ENCODE results near the gene GMEB2. TPM values are rescaled to one million over a fixed set of nuclear protein-coding genes. Genes with fewer than 3 reads are reported as not detected.
A peak's percentile ranks its signal among the peaks of the same experiment; 100 is the strongest.

GMEB2 gene
- total RNA-seq, 1 donor = 27.1 TPM

GRCh38 chr20:63570281-63571086 lies 56.4 kb downstream of the GMEB2 start:
- no peaks in the 10 kb centered on the region for H3K27me3 ChIP-seq (ENCODE audit: insufficient read depth, low read length)

GRCh38 chr20:63568986-63569949 lies 57.6 kb downstream of the GMEB2 start:
- H3K4me3 ChIP-seq (ENCODE audit: low read length) = no peak overlapping the region
- H3K4me1 ChIP-seq (ENCODE audit: insufficient read depth, low read length) = peaks cover 50% of the 10 kb centered on the region
- H3K9me3 ChIP-seq (ENCODE audit: low read depth, low read length) = no peaks in the 10 kb centered on the region
- no peaks in the 10 kb centered on the region for H3K27me3 ChIP-seq (ENCODE audit: insufficient read depth, low read length)

More at GRCh38 chr20:63570281-63571086, 56.4 kb downstream of the GMEB2 start:
- Histone ChIP-seq H3K4me3 (ENCODE audit: low read length) (no peak overlapping the region), H3K9me3 (ENCODE audit: low read depth, low read length) (no peaks in the 10 kb centered on the region), H3K4me1 (ENCODE audit: insufficient read depth, low read length) (peaks cover 55% of the 10 kb centered on the region)

GRCh38 chr20:63568170-63568981 lies 58.5 kb downstream of the GMEB2 start:
- H3K9me3 ChIP-seq (ENCODE audit: low read depth, low read length) = no peaks in the 10 kb centered on the region
- no peaks in the 10 kb centered on the region for H3K27me3 ChIP-seq (ENCODE audit: insufficient read depth, low read length)
- H3K4me1 ChIP-seq (ENCODE audit: insufficient read depth, low read length) = peaks cover 46% of the 10 kb centered on the region
- H3K4me3 ChIP-seq (ENCODE audit: low read length) = peak overlapping the region; percentile 22

- Histone ChIP-seq H3K9me3 (ENCODE audit: low read depth, low read length) (no peaks in the 10 kb centered on the region), H3K27me3 (ENCODE audit: insufficient read depth, low read length) (no peaks in the 10 kb centered on the region), H3K4me1 (ENCODE audit: insufficient read depth, low read length) (peaks cover 38% of the 10 kb centered on the region), H3K4me3 (ENCODE audit: low read length) (peak overlapping the region; percentile 25)
These were observed 59.3 kb downstream of the GMEB2 start for GRCh38 chr20:63567386-63568169.

GRCh38 chr20:63567136-63567385 lies 59.8 kb downstream of the GMEB2 start:
- Histone ChIP-seq H3K27me3 (ENCODE audit: insufficient read depth, low read length) (no peaks in the 10 kb centered on the region), H3K4me1 (ENCODE audit: insufficient read depth, low read length) (peaks cover 34% of the 10 kb centered on the region), H3K9me3 (ENCODE audit: low read depth, low read length) (no peaks in the 10 kb centered on the region), H3K4me3 (ENCODE audit: low read length) (no peak overlapping the region)

GRCh38 chr20:63566395-63567135 lies 60.3 kb downstream of the GMEB2 start:
- Histone ChIP-seq H3K9me3 (ENCODE audit: low read depth, low read length) (no peaks in the 10 kb centered on the region), H3K4me3 (ENCODE audit: low read length) (no peak overlapping the region), H3K4me1 (ENCODE audit: insufficient read depth, low read length) (peaks cover 34% of the 10 kb centered on the region), H3K27me3 (ENCODE audit: insufficient read depth, low read length) (no peaks in the 10 kb centered on the region)

- Histone ChIP-seq H3K4me3 (ENCODE audit: low read length) (no peak overlapping the region), H3K4me1 (ENCODE audit: insufficient read depth, low read length) (peaks cover 34% of the 10 kb centered on the region), H3K9me3 (ENCODE audit: low read depth, low read length) (no peaks in the 10 kb centered on the region), H3K27me3 (ENCODE audit: insufficient read depth, low read length) (no peaks in the 10 kb centered on the region)
These were observed 61.1 kb downstream of the GMEB2 start for GRCh38 chr20:63565699-63566335.

- no peak overlapping the region for H3K4me3 ChIP-seq (ENCODE audit: low read length)
- no peaks in the 10 kb centered on the region for H3K27me3 ChIP-seq (ENCODE audit: insufficient read depth, low read length)
- no peaks in the 10 kb centered on the region for H3K9me3 ChIP-seq (ENCODE audit: low read depth, low read length)
- peaks cover 34% of the 10 kb centered on the region for H3K4me1 ChIP-seq (ENCODE audit: insufficient read depth, low read length)
These were observed 61.7 kb downstream of the GMEB2 start for GRCh38 chr20:63565021-63565698.

- H3K27me3 ChIP-seq (ENCODE audit: insufficient read depth, low read length) = no peaks in the 10 kb centered on the region
- H3K9me3 ChIP-seq (ENCODE audit: low read depth, low read length) = no peaks in the 10 kb centered on the region
- peaks cover 28% of the 10 kb centered on the region for H3K4me1 ChIP-seq (ENCODE audit: insufficient read depth, low read length)
These were observed 62.7 kb downstream of the GMEB2 start for GRCh38 chr20:63564036-63564810.

GRCh38 chr20:63563225-63563935 lies 63.5 kb downstream of the GMEB2 start:
- Histone ChIP-seq H3K4me3 (ENCODE audit: low read length) (no peak overlapping the region), H3K4me1 (ENCODE audit: insufficient read depth, low read length) (peaks cover 19% of the 10 kb centered on the region), H3K27me3 (ENCODE audit: insufficient read depth, low read length) (no peaks in the 10 kb centered on the region), H3K9me3 (ENCODE audit: low read depth, low read length) (no peaks in the 10 kb centered on the region)

More at GRCh38 chr20:63564036-63564810, 62.7 kb downstream of the GMEB2 start:
- no peak overlapping the region for H3K4me3 ChIP-seq (ENCODE audit: low read length)

GRCh38 chr20:63562461-63563224 lies 64.3 kb downstream of the GMEB2 start:
- Histone ChIP-seq H3K4me1 (ENCODE audit: insufficient read depth, low read length) (peaks cover 12% of the 10 kb centered on the region), H3K27me3 (ENCODE audit: insufficient read depth, low read length) (no peaks in the 10 kb centered on the region), H3K4me3 (ENCODE audit: low read length) (no peak overlapping the region), H3K9me3 (ENCODE audit: low read depth, low read length) (no peaks in the 10 kb centered on the region)
